Adipocyte (in vitro differentiated cells): ENCODE measurements around the gene FHL3.

Source experiments
- DNase-seq: peaks from one replicate; pipeline ENCODE4 v3.0.0-alpha.2; 2015; ENCODE audit warnings: low read depth
- H3K27me3 ChIP-seq: replicated peaks from 2 replicates; pipeline ENCODE4 v1.7.0; 2013; ENCODE audit warnings: mild to moderate bottlenecking, low read length, moderate library complexity; ENCODE audit not compliant: control insufficient read depth, insufficient read depth
- H3K36me3 ChIP-seq: 2 replicates; pipeline ENCODE4 v1.7.0; 2013; ENCODE audit warnings: low read length, mild to moderate bottlenecking, moderate library complexity; ENCODE audit not compliant: control insufficient read depth, insufficient read depth, severe bottlenecking
- H3K4me1 ChIP-seq: 2 replicates; pipeline ENCODE4 v1.7.0; 2013; ENCODE audit warnings: mild to moderate bottlenecking, low read length, moderate library complexity; ENCODE audit not compliant: control insufficient read depth, insufficient read depth
- H3K4me3 ChIP-seq: 2 replicates; pipeline ENCODE4 v1.7.0; 2013; ENCODE audit warnings: mild to moderate bottlenecking, low read length, moderate library complexity
- H3K9ac ChIP-seq: 2 replicates; pipeline ENCODE4 v1.7.0; 2013; ENCODE audit warnings: mild to moderate bottlenecking, low read length, moderate library complexity
- H3K9me3 ChIP-seq: 2 replicates; pipeline ENCODE4 v1.7.0; 2013; ENCODE audit warnings: mild to moderate bottlenecking, low read length, moderate library complexity; ENCODE audit not compliant: control insufficient read depth

Gene FHL3

DNA sequence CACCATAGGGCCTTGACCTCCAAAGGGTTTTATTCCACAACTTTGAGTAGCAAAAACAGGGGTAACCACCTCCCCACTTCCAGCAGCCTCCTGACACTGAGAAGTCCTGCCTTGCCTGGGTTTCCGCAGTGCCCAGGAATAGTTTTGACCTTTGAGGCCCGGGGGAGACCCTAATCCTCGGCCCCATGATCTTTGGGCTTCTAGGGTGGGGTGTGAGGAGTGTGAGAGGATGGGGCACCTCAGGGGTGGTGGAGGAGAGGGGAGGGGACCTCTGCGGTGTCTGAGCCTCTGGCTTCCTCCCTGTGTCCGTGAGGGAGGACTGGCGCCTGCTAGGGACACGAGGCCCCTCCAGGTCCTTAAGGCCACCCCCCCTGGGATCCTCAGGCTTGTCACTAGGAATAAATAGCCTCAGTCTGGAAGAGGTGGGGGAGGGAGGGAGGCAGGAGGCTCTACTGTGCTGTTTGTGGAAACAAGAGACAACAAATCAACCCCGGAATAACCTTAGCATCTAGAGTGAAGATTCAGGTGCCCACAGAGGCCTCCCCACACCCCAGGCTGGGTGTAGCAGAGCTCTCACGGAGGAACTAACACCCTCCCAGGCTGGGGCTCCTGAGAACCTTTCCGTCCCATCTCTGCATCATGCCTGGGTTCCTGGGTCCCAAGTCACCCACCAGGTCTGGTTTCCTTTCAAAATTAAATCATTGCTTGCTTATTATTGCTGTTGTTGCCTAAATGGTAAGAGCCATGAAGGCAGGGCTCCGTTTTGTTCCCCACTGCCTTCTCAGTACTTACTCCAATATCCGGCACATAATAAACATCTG is 904 bp upstream of the FHL3 start:
- Histone ChIP-seq H3K27me3 (no peaks in the 10 kb centered on the region), H3K36me3 (no peaks in the 10 kb centered on the region), H3K9ac (peak overlapping the region; percentile 44), H3K4me3 (peak overlapping the region; percentile 54), H3K4me1 (peaks cover 18% of the 10 kb centered on the region), H3K9me3 (no peaks in the 10 kb centered on the region)
- no peak for DNase-seq

DNA sequence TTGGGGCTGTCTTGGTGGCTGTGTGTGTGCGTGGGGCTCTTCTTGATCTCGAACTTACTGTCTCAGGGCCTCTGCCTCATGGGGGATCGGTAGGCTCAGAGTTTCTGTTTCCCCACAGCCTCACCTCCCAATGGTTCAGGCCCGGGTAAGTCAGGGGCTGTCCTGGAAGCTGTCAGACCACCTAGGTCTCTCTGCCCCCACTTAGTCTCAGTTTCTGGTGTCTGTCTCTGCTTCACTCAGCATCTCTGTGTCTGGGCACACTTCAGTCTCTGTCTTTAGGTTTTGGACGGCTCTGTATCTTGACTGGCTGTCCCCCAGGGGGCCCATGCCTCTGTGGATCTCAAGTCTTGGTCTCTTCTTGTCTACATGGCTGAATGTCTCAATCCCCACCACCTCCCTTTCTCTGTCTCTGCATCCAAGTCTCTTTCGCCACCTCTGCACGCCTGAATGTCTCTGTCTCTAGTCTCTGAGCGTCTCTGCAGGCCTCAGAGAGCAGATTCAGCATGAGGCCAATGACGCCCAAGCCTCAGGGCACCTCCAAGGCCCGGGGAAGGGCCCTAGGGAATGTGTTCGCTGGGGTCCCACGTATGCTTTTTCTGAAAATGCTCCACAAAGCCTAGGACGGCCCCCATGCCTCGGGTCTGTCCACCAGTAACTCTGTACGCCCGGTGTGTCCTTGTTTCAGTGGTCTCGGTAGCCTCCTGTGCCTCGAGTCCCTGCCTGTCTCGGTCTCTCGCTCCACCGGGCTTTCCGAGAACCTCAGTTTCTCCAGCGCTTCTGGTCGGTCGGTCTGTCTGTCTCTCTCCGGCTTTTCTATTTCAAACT is 818 bp downstream of the FHL3 start:
- H3K4me3 ChIP-seq, result peak overlapping the region; percentile 85
- H3K4me1 ChIP-seq, result peaks cover 35% of the 10 kb centered on the region
- H3K36me3 ChIP-seq, result no peaks in the 10 kb centered on the region
- DNase-seq, result peak; percentile 56
- H3K27me3 ChIP-seq, result no peaks in the 10 kb centered on the region
- peak overlapping the region; percentile 88 for H3K9ac ChIP-seq
- no peaks in the 10 kb centered on the region for H3K9me3 ChIP-seq

DNA sequence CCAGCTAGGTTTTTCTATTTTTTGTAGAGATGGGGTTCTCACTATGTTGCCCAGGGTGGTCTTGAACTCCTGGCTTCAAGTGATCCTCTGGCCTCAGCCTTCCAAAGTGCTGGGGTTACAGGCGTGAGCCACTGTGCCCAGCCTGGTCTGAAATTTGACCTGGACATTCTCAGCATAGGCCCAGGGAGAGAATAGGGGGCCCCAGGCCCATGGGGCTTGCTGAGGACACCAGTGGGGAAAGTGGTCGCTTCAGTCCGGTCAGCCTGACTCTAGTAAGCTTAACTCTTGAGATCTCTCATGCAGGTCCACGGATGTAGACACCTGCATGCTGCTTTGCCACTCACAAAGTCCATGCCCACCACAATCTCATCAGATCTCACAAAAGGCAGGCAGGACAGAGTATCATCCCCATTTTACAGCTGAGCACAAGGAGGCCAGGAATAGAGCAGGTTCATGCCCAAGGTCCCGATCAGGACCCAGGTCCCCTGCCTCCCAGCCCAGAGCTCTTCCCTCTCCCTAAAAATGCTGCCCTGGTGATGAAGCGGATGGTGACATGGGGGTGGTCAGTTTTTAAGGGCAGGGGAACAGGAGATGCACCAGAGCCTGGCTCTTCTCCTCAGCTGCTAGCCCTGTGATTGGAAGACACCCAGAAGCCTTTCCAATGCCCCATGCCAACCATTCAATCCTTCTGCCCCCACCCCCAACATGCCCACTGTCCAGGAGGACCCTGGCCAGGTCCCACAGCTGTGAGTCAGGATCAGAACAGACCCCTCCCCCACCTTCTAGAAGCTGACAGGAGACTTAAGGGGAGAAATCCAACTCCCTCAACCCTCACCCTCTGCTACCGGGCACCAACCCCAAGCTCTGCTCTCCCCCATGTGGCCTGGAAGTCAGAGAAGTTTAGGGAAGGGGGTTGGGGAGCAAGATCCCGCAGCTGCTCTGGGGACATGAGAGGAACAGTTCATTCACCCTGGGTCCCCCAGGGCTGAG is 1.8 kb downstream of the FHL3 start:
- H3K36me3 ChIP-seq, result peaks cover 6% of the 10 kb centered on the region
- no peaks in the 10 kb centered on the region for H3K27me3 ChIP-seq
- DNase-seq, result peak; percentile 52
- H3K9me3 ChIP-seq, result no peaks in the 10 kb centered on the region
- peak overlapping the region; percentile 88 for H3K9ac ChIP-seq
- H3K4me3 ChIP-seq, result peak overlapping the region; percentile 85
- H3K4me1 ChIP-seq, result peaks cover 45% of the 10 kb centered on the region

DNA sequence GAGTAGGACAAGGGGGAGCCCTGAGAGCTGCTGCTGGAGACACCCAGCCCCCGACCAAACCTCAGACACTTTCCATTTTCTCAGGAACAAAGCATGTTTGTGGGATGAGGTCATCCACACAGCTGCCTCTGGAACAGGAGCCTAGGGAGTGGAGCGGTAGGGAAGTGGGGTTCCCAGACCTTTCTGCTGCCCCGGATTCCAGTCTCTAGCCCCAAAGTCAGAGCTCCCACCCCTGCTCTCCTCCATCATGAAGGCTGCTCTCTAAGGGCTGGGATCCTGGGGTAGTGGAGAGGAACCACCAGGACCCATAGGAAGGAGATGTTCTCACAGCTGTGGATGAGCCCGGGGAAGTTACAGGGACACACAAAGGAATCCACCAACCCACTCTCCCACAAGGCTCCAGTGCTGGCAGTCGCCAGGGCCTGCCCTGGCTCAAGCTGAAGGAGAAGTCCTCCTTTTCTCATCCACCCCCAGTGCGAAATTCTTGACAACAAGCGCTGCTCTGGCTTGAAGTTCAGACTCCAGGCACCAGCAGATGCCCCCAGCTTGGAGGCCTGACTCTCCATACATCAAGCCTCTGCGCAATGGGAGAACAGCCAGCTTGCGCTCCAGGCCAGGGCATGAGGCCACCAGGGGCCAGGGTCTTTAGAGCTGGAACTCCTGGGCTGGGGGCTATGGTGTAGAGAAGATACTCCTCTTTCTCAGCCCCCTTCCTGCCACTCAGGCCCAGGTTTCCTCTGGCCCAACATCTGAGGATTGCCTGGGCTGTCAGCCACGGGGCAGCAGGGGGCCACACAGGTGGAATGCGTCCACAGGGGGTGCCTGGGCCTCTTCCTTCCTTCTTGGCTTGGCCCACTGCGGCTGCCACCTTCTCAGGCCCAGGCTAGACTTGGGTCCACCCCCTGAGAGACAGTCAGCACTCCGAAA is 4.5 kb downstream of the FHL3 start:
- peak; percentile 79 for DNase-seq
- H3K4me1 ChIP-seq, result peaks cover 51% of the 10 kb centered on the region

DNA sequence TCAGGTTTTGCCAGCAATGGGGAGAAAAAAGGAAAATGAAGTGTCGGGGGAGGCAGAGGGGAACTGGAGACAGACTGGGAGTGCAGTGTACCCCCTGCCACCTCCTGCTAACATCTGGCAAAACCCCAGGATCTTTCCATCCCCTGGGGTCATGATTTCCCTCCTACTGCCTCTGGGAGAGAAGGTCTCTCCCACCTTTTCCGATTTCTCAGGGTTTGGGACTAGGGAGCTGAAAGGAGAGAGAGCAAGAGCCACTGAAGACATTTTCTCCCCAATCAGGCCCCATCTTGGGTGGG is 5.1 kb downstream of the FHL3 start:
- H3K9ac ChIP-seq, result peak overlapping the region; percentile 85
- H3K4me3 ChIP-seq, result peak overlapping the region; percentile 51
- peaks cover 57% of the 10 kb centered on the region for H3K4me1 ChIP-seq
- H3K36me3 ChIP-seq, result peaks cover 15% of the 10 kb centered on the region
- H3K9me3 ChIP-seq, result no peaks in the 10 kb centered on the region
- DNase-seq, result no peak
- H3K27me3 ChIP-seq, result no peaks in the 10 kb centered on the region

More for the DNA sequence above, 4.5 kb downstream of the FHL3 start:
- no peaks in the 10 kb centered on the region for H3K27me3 ChIP-seq
- peaks cover 15% of the 10 kb centered on the region for H3K36me3 ChIP-seq
- peak overlapping the region; percentile 85 for H3K9ac ChIP-seq
- H3K9me3 ChIP-seq, result no peaks in the 10 kb centered on the region
- peak overlapping the region; percentile 51 for H3K4me3 ChIP-seq

DNA sequence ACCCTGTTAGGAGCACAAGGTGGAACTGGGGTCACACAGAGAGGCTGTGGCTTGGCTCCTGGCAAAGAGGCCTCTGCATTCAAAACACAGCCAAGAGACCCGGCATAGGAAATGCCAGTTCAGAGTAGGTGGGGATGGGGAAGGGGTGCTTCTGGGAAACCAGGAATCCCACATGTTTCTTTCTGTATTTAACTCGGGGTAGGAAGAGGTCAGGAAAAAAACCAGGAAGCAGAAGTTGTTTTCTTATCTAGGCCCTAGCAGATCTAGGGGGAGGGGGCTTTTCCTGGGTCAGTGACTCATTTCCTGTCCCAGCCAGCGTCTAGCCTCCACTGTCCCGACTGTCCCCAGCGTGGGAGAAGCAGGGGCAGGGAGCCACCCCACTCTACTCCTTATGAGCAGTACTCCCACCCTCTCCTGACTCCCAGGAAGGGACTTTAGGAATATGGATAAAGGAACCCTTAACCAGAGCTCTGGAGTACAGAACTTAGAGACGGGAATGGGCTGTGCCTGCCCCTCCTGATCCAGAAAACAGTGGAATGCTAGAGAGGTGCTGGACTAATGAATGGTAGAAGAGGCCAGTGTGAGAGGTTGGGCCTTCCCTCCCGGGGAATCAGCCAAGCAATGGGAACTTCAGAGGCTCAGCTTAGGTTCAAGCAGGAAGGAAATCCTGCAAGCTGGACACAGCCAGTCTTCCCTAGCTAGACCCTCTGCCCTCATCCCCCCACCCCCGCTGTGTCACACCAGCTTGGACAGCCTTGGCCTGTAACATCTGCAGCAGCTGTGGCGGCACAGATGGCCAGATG is 5.7 kb downstream of the FHL3 start:
- peak overlapping the region; percentile 85 for H3K9ac ChIP-seq
- H3K4me1 ChIP-seq, result peaks cover 59% of the 10 kb centered on the region
- no peaks in the 10 kb centered on the region for H3K9me3 ChIP-seq
- H3K36me3 ChIP-seq, result peaks cover 15% of the 10 kb centered on the region
- DNase-seq, result peak; percentile 59
- H3K27me3 ChIP-seq, result no peaks in the 10 kb centered on the region
- peak overlapping the region; percentile 51 for H3K4me3 ChIP-seq

DNA sequence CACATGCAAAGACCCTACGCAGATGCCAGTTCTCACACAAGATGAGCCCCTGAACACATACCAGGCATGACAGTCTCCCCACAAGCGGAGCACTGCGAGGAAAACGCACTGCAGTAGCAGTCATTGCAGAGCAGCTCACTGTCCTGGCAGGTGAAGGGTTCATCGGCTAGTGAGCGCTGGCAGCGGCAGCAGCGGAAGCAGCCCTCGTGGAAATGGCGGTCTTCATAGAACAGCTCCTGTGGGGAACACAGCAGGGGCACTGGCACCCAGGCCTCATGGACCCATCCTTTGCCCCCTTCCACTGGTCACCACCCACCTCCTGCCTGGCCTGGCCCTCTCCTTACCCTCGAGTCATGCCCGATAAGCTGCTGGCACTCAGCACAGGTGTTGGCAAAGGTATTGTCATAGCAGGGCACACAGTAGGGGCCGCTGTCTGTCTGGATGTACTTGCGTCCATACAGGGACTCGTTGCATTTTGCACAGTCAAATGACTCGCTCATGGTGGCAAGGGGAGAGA is 6.3 kb downstream of the FHL3 start:
- H3K4me1 ChIP-seq, result peaks cover 54% of the 10 kb centered on the region
- no peak for DNase-seq
- peak overlapping the region; percentile 85 for H3K9ac ChIP-seq
- peaks cover 15% of the 10 kb centered on the region for H3K36me3 ChIP-seq
- H3K4me3 ChIP-seq, result peak overlapping the region; percentile 51
- no peaks in the 10 kb centered on the region for H3K9me3 ChIP-seq
- H3K27me3 ChIP-seq, result no peaks in the 10 kb centered on the region

DNA sequence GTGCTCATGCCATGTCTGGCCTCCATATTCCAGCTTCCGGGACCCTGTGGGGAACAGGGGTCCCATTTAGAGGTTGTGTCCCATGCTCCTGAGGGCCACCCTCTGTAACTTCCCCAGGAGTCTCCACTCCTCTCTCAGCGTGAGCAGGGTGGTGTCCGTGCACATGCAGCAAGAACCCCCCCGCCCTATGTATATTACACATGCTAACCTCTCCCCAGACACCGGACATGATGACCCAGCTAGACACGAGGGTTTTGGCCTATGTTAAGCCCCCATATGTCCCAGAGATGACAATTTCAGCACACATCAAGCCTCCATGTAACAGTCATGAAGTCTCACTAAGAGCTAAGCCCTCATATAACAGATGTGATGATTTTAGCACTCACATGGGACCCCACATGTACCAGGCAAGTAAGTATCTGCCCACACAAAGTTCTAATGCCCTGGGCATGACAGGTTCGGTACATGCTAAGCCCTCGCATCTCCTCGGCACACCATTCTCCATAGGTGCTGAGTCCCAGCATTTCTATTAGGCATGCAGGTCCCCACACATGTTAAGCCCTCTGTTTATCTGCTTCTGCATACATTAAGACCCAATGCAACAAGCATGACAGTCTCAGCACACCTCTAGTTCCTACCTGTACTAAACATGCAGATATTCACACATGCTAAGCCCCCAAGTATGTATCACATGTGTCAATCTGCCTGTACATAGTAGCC is 7.1 kb downstream of the FHL3 start:
- Histone ChIP-seq H3K4me1 (peaks cover 48% of the 10 kb centered on the region), H3K27me3 (no peaks in the 10 kb centered on the region), H3K9me3 (no peaks in the 10 kb centered on the region), H3K9ac (peak overlapping the region; percentile 85), H3K36me3 (peaks cover 15% of the 10 kb centered on the region), H3K4me3 (no peak overlapping the region)
- DNase-seq, result no peak
